AG04450 (cell line): ENCODE data around the gene TIE1. TPM values are rescaled to one million over a fixed set of nuclear protein-coding genes. Genes with fewer than 3 reads are reported as not detected.

Source experiments
- CTCF ChIA-PET: fragments of 300-600, 350-600 bp; formaldehyde crosslinking; extraction: SDS; loops from one replicate; lab custom pipeline; 2022; ENCODE audit warnings: antibody characterized with exemption, inconsistent platforms; lab: Charles Lee
- POLR2A ChIA-PET: fragments of 350-600 bp; formaldehyde crosslinking; extraction: SDS; loops from one replicate; lab custom pipeline; 2021; ENCODE audit warnings: antibody characterized with exemption, inconsistent platforms; lab: Yijun Ruan, JAX
- DNase-seq: peaks from one replicate; pipeline ENCODE4 v3.0.0-alpha.2; 2011; ENCODE audit warnings: low read depth, low spot score
- H3K27ac ChIP-seq: one replicate; pipeline ENCODE4 v1.5.1; 2012; ENCODE audit warnings: low read depth, low read length, control low read depth
- H3K27me3 ChIP-seq: one replicate; pipeline ENCODE4 v1.6.0; 2012; ENCODE audit warnings: low read length; ENCODE audit not compliant: control insufficient read depth, insufficient read depth
- H3K4me3 ChIP-seq: 2 replicates; pipeline ENCODE4 v1.5.1; 2011; ENCODE audit warnings: mild to moderate bottlenecking, low read depth, low read length, control low read depth
- H3K9me3 ChIP-seq: 2 replicates; pipeline ENCODE4 v1.5.1; 2012; ENCODE audit warnings: low read length; ENCODE audit not compliant: control insufficient read depth, insufficient read depth
- CTCF ChIP-seq: IDR thresholded peaks from 2 replicates; pipeline ENCODE4 v1.5.1; 2011; ENCODE audit warnings: low read depth, low read length, control low read depth, inconsistent platforms
- polyA plus RNA-seq: library from polyadenylated mRNA; depleted of rRNA; stranded (reverse); fragments of >200 nt; gene quantifications from 2 replicates; pipeline ENCODE4 v1.2.3, GENCODE V29; 2011

TIE1 gene
- polyA plus RNA-seq, 1 experiment, result 0.76 TPM

DNA sequence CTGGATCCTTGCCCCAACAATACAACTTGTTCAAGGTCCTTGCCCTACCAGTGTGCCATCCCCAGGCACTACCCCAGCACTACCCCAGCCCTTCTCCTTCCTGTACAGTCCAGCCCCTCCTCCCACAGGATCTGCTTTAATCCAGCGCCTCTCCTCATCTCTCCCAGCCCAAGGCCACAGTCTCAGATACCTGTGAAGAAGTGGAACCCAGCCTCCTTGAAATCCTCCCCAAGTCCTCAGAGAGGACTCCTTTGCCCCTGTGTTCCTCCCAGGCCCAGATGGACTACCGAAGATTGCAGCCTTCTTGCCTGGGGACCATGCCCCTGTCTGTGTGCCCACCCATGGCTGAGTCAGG, 51.5 kb downstream of the TIE1 start:
- no peaks in the 10 kb centered on the region; the same call in 1 of the 2 replicates for H3K9me3 ChIP-seq
- H3K27ac ChIP-seq, result no peak overlapping the region
- POLR2A ChIA-PET, result no interaction called here
- DNase-seq, result no peak
- peaks cover 7% of the 10 kb centered on the region for H3K27me3 ChIP-seq
- no peak overlapping the region for H3K4me3 ChIP-seq
- no peak for TF ChIP-seq CTCF
- CTCF ChIA-PET, result no interaction called here

- ChIA-PET CTCF (interaction anchor here (1.2 kb wide), 1 partner anchor 61 kb away, joined by 3 read pairs; no protein-coding TSS in a partner anchor), POLR2A (no interaction called here)
- no peak for DNase-seq
- no peaks in the 10 kb centered on the region; the same call in 1 of the 2 replicates for H3K9me3 ChIP-seq
- no peak for TF ChIP-seq CTCF
- no peak overlapping the region for H3K27ac ChIP-seq
- peaks cover 7% of the 10 kb centered on the region for H3K27me3 ChIP-seq
- H3K4me3 ChIP-seq, result no peak overlapping the region
Observed at GRCh38 chr1:43352881-43353280, 52.1 kb downstream of the TIE1 start.

DNA sequence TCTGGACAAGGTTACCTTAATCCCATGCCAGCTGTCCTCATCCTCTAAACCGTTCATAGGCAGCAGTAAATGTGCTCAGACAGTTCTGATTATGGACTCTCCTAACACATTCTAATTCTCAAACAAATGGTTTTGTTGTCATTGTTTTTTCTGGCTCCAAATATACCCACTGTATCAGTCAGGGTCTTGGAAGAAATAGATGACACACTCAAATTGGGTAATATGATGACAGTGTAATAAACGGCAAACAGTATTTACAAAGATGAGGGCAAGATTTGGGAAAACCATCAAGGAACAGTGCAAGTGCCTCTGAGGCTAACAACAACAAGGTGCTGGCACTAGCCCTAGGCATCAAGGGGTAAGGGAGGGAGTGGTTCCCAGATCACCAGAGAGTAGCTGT, 53.7 kb downstream of the TIE1 start:
- H3K27ac ChIP-seq, result no peak overlapping the region
- POLR2A ChIA-PET, result interaction anchor here (0.6 kb wide), 1 partner anchor 13 kb away, joined by 3 read pairs; no protein-coding TSS in a partner anchor
- no peak overlapping the region for H3K4me3 ChIP-seq
- H3K9me3 ChIP-seq, result no peaks in the 10 kb centered on the region; the same call in 1 of the 2 replicates
- TF ChIP-seq CTCF, result no peak
- no peaks in the 10 kb centered on the region for H3K27me3 ChIP-seq
- CTCF ChIA-PET, result interaction anchor here (1.3 kb wide), 1 partner anchor 61 kb away, joined by 8 read pairs; no protein-coding TSS in a partner anchor
- DNase-seq, result no peak

GRCh38 chr1:43354936-43355335, 54.2 kb downstream of the TIE1 start:
- H3K4me3 ChIP-seq, result no peak overlapping the region
- H3K27me3 ChIP-seq, result no peaks in the 10 kb centered on the region
- H3K9me3 ChIP-seq, result no peaks in the 10 kb centered on the region; the same call in 1 of the 2 replicates
- ChIA-PET POLR2A (interaction anchor here (0.6 kb wide), 1 partner anchor 15 kb away, joined by 4 read pairs; no protein-coding TSS in a partner anchor), CTCF (interaction anchor here (1.3 kb wide), 1 partner anchor 60 kb away, joined by 8 read pairs; no protein-coding TSS in a partner anchor)
- no peak overlapping the region for H3K27ac ChIP-seq
- no peak for DNase-seq
- no peak for TF ChIP-seq CTCF

DNA sequence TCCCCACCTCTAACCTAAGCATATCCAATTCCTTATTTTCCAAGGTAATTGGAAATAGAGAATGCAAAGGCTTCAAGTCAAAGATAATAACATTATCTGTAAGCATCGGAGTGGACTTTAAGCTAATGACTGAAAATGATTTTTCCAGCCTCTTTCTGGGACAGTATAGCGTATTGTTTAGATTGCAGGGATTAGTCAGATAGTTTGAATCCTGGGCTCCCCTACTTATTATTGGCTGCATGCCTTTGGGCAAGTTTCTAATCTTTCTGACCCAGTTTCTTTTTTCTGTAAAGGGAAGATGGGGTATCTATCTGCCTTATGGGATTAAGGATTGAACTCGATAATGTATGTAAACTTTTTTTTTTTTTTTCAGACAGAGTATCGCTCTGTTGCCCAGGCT, 56.5 kb downstream of the TIE1 start:
- Histone ChIP-seq H3K9me3 (no peaks in the 10 kb centered on the region; the same call in 1 of the 2 replicates), H3K27me3 (no peaks in the 10 kb centered on the region), H3K27ac (no peak overlapping the region), H3K4me3 (no peak overlapping the region)
- ChIA-PET POLR2A (interaction anchor here (0.6 to 2.5 kb wide), 4 partner anchors 10 to 712 kb away, joined by 3 to 25 read pairs (median 4); partner anchors contain the start of genes C1orf210 and ELOVL1), CTCF (interaction anchor here (0.7 to 1.1 kb wide), 4 partner anchors 11 to 130 kb away, joined by 3 to 4 read pairs (median 3); partner anchors contain the start of gene ELOVL1)
- TF ChIP-seq CTCF, result no peak
- no peak for DNase-seq
